Subcutaneous abdominal adipose tissue (tissue), 5 donors: ENCODE measurements around the gene TMEM163.

Source experiments
- H3K27ac ChIP-seq: one replicate; pipeline ENCODE4 v1.7.0; 2013; ENCODE audit warnings: low read depth, mild to moderate bottlenecking, inconsistent platforms, low read length, moderate library complexity
- H3K27me3 ChIP-seq, 5 donors: one replicate each; pipeline ENCODE4 v1.7.0; 2013; ENCODE audit warnings: low read length in 5 of 5, inconsistent platforms in 1 of 5; ENCODE audit not compliant: control insufficient read depth in 5 of 5, insufficient read depth in 4 of 5
- H3K36me3 ChIP-seq, 5 donors: one replicate each; pipeline ENCODE4 v1.7.0; 2013; ENCODE audit warnings: low read length in 5 of 5; ENCODE audit not compliant: control insufficient read depth in 5 of 5, insufficient read depth in 5 of 5
- H3K4me1 ChIP-seq, 5 donors: one replicate each; pipeline ENCODE4 v1.7.0; 2013; ENCODE audit warnings: low read length in 5 of 5, mild to moderate bottlenecking in 3 of 5, moderate library complexity in 1 of 5; ENCODE audit not compliant: control insufficient read depth in 5 of 5, insufficient read depth in 5 of 5
- H3K4me3 ChIP-seq, 5 donors: one replicate each; pipeline ENCODE4 v1.7.0; 2013; ENCODE audit warnings: low read length in 5 of 5, low read depth in 1 of 5
- H3K9ac ChIP-seq, 5 donors: one replicate each; pipeline ENCODE4 v1.7.0; 2013; ENCODE audit warnings: low read length in 5 of 5, mild to moderate bottlenecking in 4 of 5, moderate library complexity in 3 of 5
- H3K9me3 ChIP-seq, 5 donors: one replicate each; pipeline ENCODE4 v1.7.0; 2013; ENCODE audit warnings: low read length in 5 of 5; ENCODE audit not compliant: control insufficient read depth in 5 of 5
- donor health status: healthy.
- donor health status: healthy.
- donor health status: healthy.
- donor health status: healthy.
- donor health status: healthy.

TMEM163 gene

GRCh38 chr2:134681201-134681600, 37.6 kb downstream of the TMEM163 start:
- peaks cover 0 to 47% (median 0%) of the 10 kb centered on the region in 5 donors for H3K4me1 ChIP-seq
- no peak overlapping the region for H3K9ac ChIP-seq
- no peaks in the 10 kb centered on the region for H3K36me3 ChIP-seq
- H3K27ac ChIP-seq = no peak overlapping the region
- peaks cover 0 to 5% (median 0%) of the 10 kb centered on the region in 5 donors for H3K27me3 ChIP-seq
- H3K4me3 ChIP-seq = no peak overlapping the region
- no peaks in the 10 kb centered on the region for H3K9me3 ChIP-seq

- Histone ChIP-seq H3K9me3 (no peaks in the 10 kb centered on the region), H3K4me3 (no peak overlapping the region), H3K27ac (peak overlapping the region; percentile 58), H3K36me3 (no peaks in the 10 kb centered on the region), H3K4me1 (peaks cover 0 to 55% (median 0%) of the 10 kb centered on the region in 5 donors), H3K9ac (no peak overlapping the region), H3K27me3 (peaks cover 0 to 5% (median 0%) of the 10 kb centered on the region in 5 donors)
These were observed 39.1 kb downstream of the TMEM163 start for GRCh38 chr2:134679745-134680144.

GRCh38 chr2:134679294-134679693, 39.5 kb downstream of the TMEM163 start:
- Histone ChIP-seq H3K4me3 (no peak overlapping the region), H3K9ac (no peak overlapping the region), H3K27me3 (peaks cover 0 to 5% (median 0%) of the 10 kb centered on the region in 5 donors), H3K36me3 (no peaks in the 10 kb centered on the region), H3K9me3 (no peaks in the 10 kb centered on the region), H3K27ac (peak overlapping the region; percentile 58), H3K4me1 (peaks cover 0 to 55% (median 0%) of the 10 kb centered on the region in 5 donors)

- Histone ChIP-seq H3K4me1 (peaks cover 0 to 48% (median 2%) of the 10 kb centered on the region in 5 donors), H3K9me3 (peaks cover 0 to 5% (median 0%) of the 10 kb centered on the region in 5 donors), H3K27me3 (peaks cover 0 to 5% (median 0%) of the 10 kb centered on the region in 5 donors), H3K27ac (peak overlapping the region; percentile 58), H3K4me3 (no peak overlapping the region), H3K36me3 (no peaks in the 10 kb centered on the region), H3K9ac (no peak overlapping the region)
These were observed 40.7 kb downstream of the TMEM163 start for GRCh38 chr2:134677856-134678756.

- peaks cover 0 to 5% (median 0%) of the 10 kb centered on the region in 5 donors for H3K27me3 ChIP-seq
- no peak overlapping the region for H3K4me3 ChIP-seq
- peaks cover 0 to 38% (median 2%) of the 10 kb centered on the region in 5 donors for H3K4me1 ChIP-seq
- H3K9ac ChIP-seq = no peak overlapping the region
- peaks cover 0 to 5% (median 0%) of the 10 kb centered on the region in 5 donors for H3K9me3 ChIP-seq
- H3K36me3 ChIP-seq = no peaks in the 10 kb centered on the region
- H3K27ac ChIP-seq = no peak overlapping the region
These were observed 41.8 kb downstream of the TMEM163 start for GRCh38 chr2:134676960-134677359.

- Histone ChIP-seq H3K4me3 (no peak overlapping the region), H3K27me3 (peaks cover 0 to 9% (median 3%) of the 10 kb centered on the region in 5 donors), H3K9me3 (peaks cover 0 to 5% (median 0%) of the 10 kb centered on the region in 5 donors), H3K27ac (no peak overlapping the region), H3K4me1 (peaks cover 0 to 33% (median 2%) of the 10 kb centered on the region in 5 donors), H3K9ac (no peak overlapping the region), H3K36me3 (no peaks in the 10 kb centered on the region)
These were observed 43.5 kb downstream of the TMEM163 start for GRCh38 chr2:134675314-134675713.

- H3K36me3 ChIP-seq = no peaks in the 10 kb centered on the region
- no peak overlapping the region for H3K27ac ChIP-seq
- peaks cover 0 to 5% (median 0%) of the 10 kb centered on the region in 5 donors for H3K9me3 ChIP-seq
- H3K4me1 ChIP-seq = peaks cover 0 to 29% (median 2%) of the 10 kb centered on the region in 5 donors
- H3K27me3 ChIP-seq = peaks cover 0 to 9% (median 3%) of the 10 kb centered on the region in 5 donors
- H3K9ac ChIP-seq = no peak overlapping the region
- no peak overlapping the region for H3K4me3 ChIP-seq
These were observed 44.1 kb downstream of the TMEM163 start for GRCh38 chr2:134674687-134675086.

- H3K27ac ChIP-seq = no peak overlapping the region
- H3K9ac ChIP-seq = no peak overlapping the region
- peaks cover 0 to 5% (median 3%) of the 10 kb centered on the region in 5 donors for H3K27me3 ChIP-seq
- no peaks in the 10 kb centered on the region for H3K36me3 ChIP-seq
- peaks cover 0 to 8% (median 2%) of the 10 kb centered on the region in 5 donors for H3K4me1 ChIP-seq
- no peak overlapping the region for H3K4me3 ChIP-seq
- H3K9me3 ChIP-seq = peaks cover 0 to 5% (median 0%) of the 10 kb centered on the region in 5 donors
These were observed 47.3 kb downstream of the TMEM163 start for GRCh38 chr2:134671513-134671912.

GRCh38 chr2:134670955-134671354, 47.8 kb downstream of the TMEM163 start:
- Histone ChIP-seq H3K9ac (no peak overlapping the region), H3K27me3 (peaks cover 0 to 5% (median 3%) of the 10 kb centered on the region in 5 donors), H3K27ac (no peak overlapping the region), H3K9me3 (peaks cover 0 to 5% (median 0%) of the 10 kb centered on the region in 5 donors), H3K4me3 (no peak overlapping the region), H3K36me3 (no peaks in the 10 kb centered on the region), H3K4me1 (peaks cover 0 to 7% (median 2%) of the 10 kb centered on the region in 5 donors)
